HG03442 (cell line): ENCODE measurements around the gene ZNF280B.
"Not testable (repeated sequence)": the region's sequence is repeated elsewhere in the genome, so short reads cannot be mapped to it uniquely, and the experiment has no call there.

Source experiments
- ATAC-seq: cut with Tn5 transposase; IDR thresholded peaks from one replicate; pipeline ENCODE4 v1.9.1; 2021; ENCODE audit warnings: mild to moderate bottlenecking, moderate library complexity; ENCODE audit not compliant: unreplicated experiment

Gene ZNF280B

DNA sequence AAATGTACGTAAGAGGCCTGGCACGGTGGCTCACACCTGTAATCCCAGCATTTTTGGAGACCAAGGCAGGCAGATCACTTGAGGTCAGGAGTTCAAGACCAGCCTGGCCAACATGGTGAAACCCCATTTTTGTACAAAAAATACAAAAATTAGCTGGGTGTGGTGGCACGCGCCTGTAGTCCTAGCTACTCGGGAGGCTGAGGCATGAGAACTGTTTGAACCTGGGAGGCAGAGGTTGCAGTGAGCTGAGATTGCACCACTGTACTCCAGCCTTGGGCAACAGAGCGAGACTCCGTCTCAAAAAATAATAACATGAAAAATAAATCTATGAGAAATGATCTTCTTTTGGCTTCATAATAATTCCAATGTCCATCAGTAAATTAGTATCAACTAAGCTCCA lies 2.3 kb upstream of the ZNF280B start:
- ATAC-seq: not testable (repeated sequence)

DNA sequence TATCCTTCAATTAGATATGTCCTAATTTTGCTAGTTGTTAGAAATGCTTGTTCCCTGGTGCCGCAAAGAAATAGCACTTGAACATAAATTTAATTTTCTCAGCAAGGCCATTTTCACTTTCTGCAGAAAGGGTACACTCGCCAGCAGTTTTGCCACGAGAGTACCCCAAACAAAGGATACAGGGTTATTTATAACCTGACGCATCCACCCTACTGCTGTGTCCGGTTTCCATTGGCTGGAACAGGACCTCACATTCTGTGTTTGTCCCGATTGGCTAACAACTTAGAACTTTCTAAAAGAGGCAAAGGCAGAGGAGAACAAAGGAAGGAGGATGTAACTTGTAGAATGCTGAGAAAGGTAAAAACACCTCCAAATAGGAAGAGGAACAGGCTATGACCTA lies 1.4 kb upstream of the ZNF280B start:
- not testable (repeated sequence) for ATAC-seq

DNA sequence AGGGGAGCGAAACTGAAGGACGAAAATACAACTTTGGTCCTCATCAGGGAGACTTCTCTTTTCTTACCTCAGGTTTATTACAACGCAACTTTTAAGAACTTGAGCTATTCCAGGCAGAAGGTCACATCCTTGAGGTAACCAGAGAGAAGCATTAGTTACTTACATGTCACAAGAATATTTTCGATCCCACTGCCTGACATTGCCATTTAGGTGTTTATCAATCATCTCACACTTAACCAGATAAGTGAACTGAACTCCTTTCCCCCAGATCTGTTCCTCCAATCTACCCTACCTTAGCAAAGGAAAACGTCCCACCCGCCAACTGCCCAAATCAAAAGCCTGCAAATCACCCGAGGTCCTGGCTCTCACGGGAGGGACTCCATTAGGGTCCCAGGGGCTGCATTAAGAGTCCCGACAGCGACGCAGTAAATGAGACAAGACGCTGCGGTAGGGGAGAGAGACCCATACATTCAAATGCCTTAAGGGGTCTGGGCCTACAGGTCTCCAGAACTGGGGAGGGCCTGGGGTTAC lies 734 bp downstream of the ZNF280B start:
- no peak for ATAC-seq

- no peak for ATAC-seq
Observed at GRCh38 chr22:22506736-22507135, 1.8 kb downstream of the ZNF280B start.

- ATAC-seq: no peak
Observed at GRCh38 chr22:22498267-22498666, 10.3 kb downstream of the ZNF280B start.

- ATAC-seq: not testable (repeated sequence)
Observed at GRCh38 chr22:22491589-22491988, 17.0 kb downstream of the ZNF280B start.

GRCh38 chr22:22488736-22489135 lies 19.8 kb downstream of the ZNF280B start:
- ATAC-seq: no peak

- ATAC-seq: no peak
Observed at GRCh38 chr22:22487869-22488597, 20.5 kb downstream of the ZNF280B start.

- no peak for ATAC-seq
Observed at GRCh38 chr22:22487059-22487458, 21.5 kb downstream of the ZNF280B start.

DNA sequence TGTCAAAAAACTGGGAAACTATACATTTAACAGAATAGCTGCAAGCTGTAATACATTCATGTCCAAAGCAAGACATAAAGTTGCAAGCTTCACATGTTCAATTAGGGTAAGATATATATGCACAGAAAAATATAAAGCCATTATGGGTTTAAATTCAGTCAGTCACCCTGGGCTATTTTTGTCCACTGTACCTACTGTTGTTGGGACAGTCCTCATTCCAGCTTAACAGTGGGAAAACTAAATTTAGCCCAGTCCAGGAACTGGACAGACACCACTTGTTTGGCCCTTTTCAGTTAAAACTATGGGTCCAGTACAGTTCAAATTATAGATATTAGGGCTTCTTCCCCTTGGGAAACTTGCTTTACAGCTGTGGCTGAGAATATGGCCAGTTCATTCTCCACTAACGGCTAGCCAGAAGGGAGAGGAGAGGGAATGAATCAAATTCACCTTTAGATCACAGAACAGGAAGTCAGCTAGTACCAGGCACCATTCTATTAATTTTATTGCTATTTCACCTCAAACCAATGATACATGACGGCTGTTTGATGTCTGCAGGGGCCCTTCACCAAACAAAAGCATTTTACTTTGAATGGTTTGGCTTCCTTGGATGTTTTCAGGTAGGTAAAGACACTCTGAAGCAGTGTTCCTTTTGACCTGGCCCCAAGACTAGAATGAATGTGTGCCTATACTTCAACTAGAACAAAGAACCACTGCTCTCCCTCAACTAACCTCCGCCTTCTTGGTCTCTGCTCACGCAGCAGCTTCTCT lies 22.2 kb downstream of the ZNF280B start:
- no peak for ATAC-seq

GRCh38 chr22:22485524-22485923 lies 23.0 kb downstream of the ZNF280B start:
- ATAC-seq: no peak

DNA sequence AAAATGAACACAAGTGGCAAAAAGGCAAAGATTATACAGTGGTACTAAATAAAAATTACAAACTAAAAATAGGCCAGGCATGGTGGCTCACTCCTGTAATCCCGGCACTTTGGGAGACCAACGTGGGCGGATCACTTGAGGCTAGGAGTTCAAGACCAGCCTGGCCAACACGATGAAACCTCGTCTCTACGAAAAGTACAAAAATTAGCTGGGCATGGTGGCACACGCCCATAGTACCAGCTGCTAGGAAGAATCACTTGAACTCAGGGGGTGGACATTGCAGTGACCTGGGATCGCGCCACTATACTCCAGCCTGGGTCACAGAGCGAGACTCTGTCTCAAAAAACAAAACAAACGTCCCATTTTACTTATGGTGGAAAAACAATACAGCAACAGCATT lies 24.5 kb downstream of the ZNF280B start:
- ATAC-seq: no peak

DNA sequence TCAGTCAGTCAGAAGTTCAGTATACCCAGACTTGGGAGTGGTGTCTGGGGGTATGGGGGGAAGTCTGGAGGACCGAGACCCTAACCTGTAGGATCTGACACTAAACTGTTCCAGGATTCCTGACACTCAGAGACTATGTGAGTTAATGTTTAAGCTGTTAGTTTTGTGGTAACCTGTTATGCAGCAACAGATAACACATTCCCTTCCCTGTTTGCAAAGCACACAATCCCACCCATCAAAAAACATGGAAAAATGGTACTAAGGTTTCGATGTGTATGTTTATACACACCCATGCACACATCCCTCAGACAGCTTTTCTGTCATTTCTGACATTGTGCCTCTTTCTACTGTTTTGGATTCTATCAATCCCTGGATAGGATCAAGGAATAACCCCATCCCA lies 27.6 kb downstream of the ZNF280B start:
- no peak for ATAC-seq

DNA sequence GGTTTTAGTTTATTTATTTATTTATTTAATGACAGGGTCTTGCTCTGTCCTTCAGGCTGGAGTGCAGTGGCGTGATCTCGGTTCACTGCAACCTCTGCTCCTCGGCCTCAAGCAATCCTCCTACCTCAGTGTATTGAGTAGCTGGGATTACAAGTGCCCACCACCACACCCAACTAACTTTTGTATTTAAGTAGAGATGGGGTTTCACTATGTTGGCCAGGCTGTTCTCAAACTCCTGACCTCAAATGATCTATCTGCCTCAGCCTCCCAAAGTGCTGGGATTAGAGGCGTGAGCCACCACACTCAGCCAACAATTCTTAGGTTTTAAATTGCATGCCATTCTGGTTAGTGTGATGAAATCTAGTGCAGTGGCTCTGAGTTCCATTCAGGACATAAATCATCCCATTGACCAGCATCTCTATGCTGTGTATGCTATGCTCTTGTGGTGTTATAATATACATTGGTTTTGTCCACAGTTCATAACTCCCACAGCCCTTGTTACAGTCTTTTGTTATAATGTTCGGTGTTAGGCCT lies 28.5 kb downstream of the ZNF280B start:
- ATAC-seq: no peak

DNA sequence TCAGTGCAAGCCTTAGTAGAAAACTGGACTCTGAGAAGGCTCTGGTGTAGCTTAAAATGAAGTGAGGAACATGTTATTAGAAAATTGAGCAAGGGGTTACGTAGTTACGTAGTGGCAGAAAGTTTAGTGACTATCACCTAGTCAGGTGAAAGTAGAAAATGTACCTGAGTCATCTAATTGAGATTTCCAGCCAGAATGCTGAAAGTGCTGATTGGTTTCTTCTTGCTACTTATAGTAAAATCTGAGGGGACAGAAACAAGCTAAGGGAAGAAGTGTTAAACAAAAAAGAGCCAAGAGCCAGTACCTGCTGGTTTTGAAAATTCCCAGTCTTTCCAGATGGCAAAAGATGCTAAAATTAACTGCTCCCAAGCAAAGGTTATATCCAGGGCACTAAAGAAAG lies 29.4 kb downstream of the ZNF280B start:
- ATAC-seq: no peak

GRCh38 chr22:22478470-22478869 lies 30.1 kb downstream of the ZNF280B start:
- no peak for ATAC-seq

DNA sequence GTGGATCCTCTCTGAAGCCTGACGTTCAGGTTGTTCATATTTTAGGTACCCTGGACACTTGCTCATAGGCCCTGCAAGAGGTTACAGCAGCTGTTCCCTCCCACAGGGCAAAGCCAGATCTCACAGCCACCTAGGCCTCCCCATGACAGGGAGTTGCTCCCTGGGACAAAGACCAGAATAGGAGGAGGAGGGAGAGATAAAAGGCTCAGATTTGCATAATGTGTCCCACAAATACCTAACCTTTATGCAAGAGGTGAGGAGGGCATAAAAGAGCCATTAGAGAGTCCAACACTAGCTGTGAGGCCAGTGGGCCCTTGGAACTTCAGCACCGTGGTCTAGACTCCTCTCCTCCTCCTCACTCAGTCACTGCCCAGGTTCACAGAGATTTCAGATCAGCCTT lies 33.8 kb downstream of the ZNF280B start:
- no peak for ATAC-seq

GRCh38 chr22:22471104-22471503 lies 37.4 kb downstream of the ZNF280B start:
- not testable (repeated sequence) for ATAC-seq

DNA sequence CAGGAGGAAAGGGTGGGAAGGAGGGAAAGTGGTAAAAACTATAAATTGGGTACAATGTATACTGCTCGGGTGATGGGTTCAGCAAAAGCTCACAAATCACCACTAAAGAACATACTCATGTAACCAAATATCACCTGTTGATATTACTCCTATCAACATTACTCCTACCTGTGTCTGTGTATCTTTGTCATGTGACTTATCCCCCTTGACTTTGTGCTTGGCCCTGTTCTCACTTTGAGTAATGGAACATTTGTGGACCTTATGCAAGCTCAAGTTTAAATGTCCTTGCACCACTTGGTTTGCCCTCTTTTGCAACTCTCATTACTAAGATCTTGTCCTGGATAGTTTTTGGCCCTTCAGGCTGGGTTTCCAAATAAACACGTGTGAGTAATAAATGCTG lies 39.0 kb downstream of the ZNF280B start:
- no peak for ATAC-seq

GRCh38 chr22:22468794-22469469 lies 39.6 kb downstream of the ZNF280B start:
- ATAC-seq: not testable (repeated sequence)

- no peak for ATAC-seq
Observed at GRCh38 chr22:22467112-22467511, 41.4 kb downstream of the ZNF280B start.
